HEK293T (cell line): Measurements from ENCODE around the gene FUNDC2.

Source experiments
- CTCF ChIA-PET: fragments of 350-600 bp; formaldehyde crosslinking; extraction: SDS; loops from one replicate; lab custom pipeline; 2021; ENCODE audit warnings: antibody characterized with exemption, inconsistent platforms; lab: Yijun Ruan, JAX
- POLR2A ChIA-PET: fragments of 350-600 bp; formaldehyde crosslinking; extraction: SDS; loops from one replicate; lab custom pipeline; 2020; ENCODE audit warnings: antibody characterized with exemption, inconsistent platforms; lab: Yijun Ruan, JAX
- DNase-seq: peaks from one replicate; pipeline ENCODE4 v3.0.0; 2012; ENCODE audit warnings: mixed read lengths; ENCODE audit errors: extremely low spot score
- ARNT ChIP-seq: fragments of 450-650 bp; IDR thresholded peaks from 2 replicates; pipeline ENCODE4 v1.6.1; 2017; ENCODE audit warnings: mild to moderate bottlenecking
- BHLHE40 ChIP-seq: fragments of 450-650 bp; IDR thresholded peaks from 2 replicates; pipeline ENCODE4 v1.6.1; 2016; ENCODE audit warnings: mild to moderate bottlenecking, moderate library complexity, borderline replicate concordance
- CTBP1 ChIP-seq: fragments of 450-650 bp; IDR thresholded peaks from 2 replicates; pipeline ENCODE4 v1.6.1; 2016; ENCODE audit warnings: borderline replicate concordance
- ELF4 ChIP-seq: fragments of 450-650 bp; IDR thresholded peaks from 2 replicates; pipeline ENCODE4 v1.6.1; 2017; ENCODE audit warnings: antibody characterized with exemption
- FOXA1 ChIP-seq: fragments of 450-650 bp; IDR thresholded peaks from 2 replicates; pipeline ENCODE4 v1.6.1; 2016; ENCODE audit warnings: mild to moderate bottlenecking
- FOXK2 ChIP-seq: fragments of 450-650 bp; IDR thresholded peaks from 2 replicates; pipeline ENCODE4 v1.6.1; 2016; ENCODE audit warnings: mild to moderate bottlenecking
- FOXM1 ChIP-seq: fragments of 450-650 bp; IDR thresholded peaks from 2 replicates; pipeline ENCODE4 v1.6.1; 2017; ENCODE audit warnings: mild to moderate bottlenecking, borderline replicate concordance
- HDGF ChIP-seq: fragments of 450-650 bp; IDR thresholded peaks from 2 replicates; pipeline ENCODE4 v1.6.1; 2017; ENCODE audit warnings: antibody characterized with exemption, borderline replicate concordance
- L3MBTL2 ChIP-seq: fragments of 450-650 bp; conservative IDR thresholded peaks from 2 replicates; pipeline ENCODE4 v1.6.1; 2016; ENCODE audit warnings: mild to moderate bottlenecking
- LEF1 ChIP-seq: fragments of 450-650 bp; IDR thresholded peaks from 2 replicates; pipeline ENCODE4 v1.6.1; 2017; ENCODE audit warnings: mild to moderate bottlenecking, borderline replicate concordance
- NFRKB ChIP-seq: fragments of 450-650 bp; IDR thresholded peaks from 2 replicates; pipeline ENCODE4 v1.6.1; 2016; ENCODE audit warnings: mild to moderate bottlenecking, moderate library complexity
- SP1 ChIP-seq: fragments of 450-650 bp; IDR thresholded peaks from 2 replicates; pipeline ENCODE4 v1.6.1; 2017
- SUZ12 ChIP-seq: fragments of 450-650 bp; IDR thresholded peaks from 2 replicates; pipeline ENCODE4 v1.6.1; 2016; ENCODE audit warnings: mild to moderate bottlenecking
- TARDBP ChIP-seq: fragments of 450-650 bp; IDR thresholded peaks from 2 replicates; pipeline ENCODE4 v1.6.1; 2016
- ZNF384 ChIP-seq: fragments of 450-650 bp; IDR thresholded peaks from 2 replicates; pipeline ENCODE4 v1.6.1; 2016
- TF ChIP-seq, protein P1 (sequence below): fragments of 450-650 bp; IDR thresholded peaks from 2 replicates; pipeline ENCODE4 v1.6.1; 2016

Gene FUNDC2

GRCh38 chrX:154986826-154987575 is 39.6 kb upstream of the FUNDC2 start:
- no peak for DNase-seq
- ChIA-PET POLR2A (interaction anchor here (0.7 kb wide), 1 partner anchor 40 kb away, joined by 3 read pairs; the partner anchor contains the start of gene FUNDC2), CTCF (no interaction called here)
- no peak for TF ChIP-seq CTBP1
- no peak for TF ChIP-seq NFRKB
- TF ChIP-seq ARNT, result no peak
- TF ChIP-seq LEF1, result no peak
- no peak for TF ChIP-seq FOXM1
- TF ChIP-seq FOXK2, result no peak
- no peak for TF ChIP-seq FOXA1
- TF ChIP-seq ELF4, result no peak
- TF ChIP-seq ZNF384, result no peak
- TF ChIP-seq SP1, result no peak
- no peak for TF ChIP-seq SUZ12
- no peak for TF ChIP-seq L3MBTL2
- no peak for TF ChIP-seq HDGF
- TF ChIP-seq BHLHE40, result no peak
- TF ChIP-seq TARDBP, result no peak

- TF ChIP-seq FOXA1 (no peak), SP1 (no peak)
- no peak for DNase-seq
- ChIA-PET CTCF (no interaction called here), POLR2A (interaction anchor here (0.7 kb wide), 1 partner anchor 39 kb away, joined by 3 read pairs; the partner anchor contains the start of gene FUNDC2)
Measured at GRCh38 chrX:154987940-154988339, 38.7 kb upstream of the FUNDC2 start.

GRCh38 chrX:154988719-154989118 is 37.9 kb upstream of the FUNDC2 start:
- ChIA-PET POLR2A (no interaction called here), CTCF (no interaction called here)
- no peak for DNase-seq
- TF ChIP-seq BHLHE40, result no peak
- no peak for TF ChIP-seq FOXM1
- TF ChIP-seq FOXK2, result no peak
- no peak for TF ChIP-seq SP1
- TF ChIP-seq L3MBTL2, result no peak
- TF ChIP-seq, protein P1, sequence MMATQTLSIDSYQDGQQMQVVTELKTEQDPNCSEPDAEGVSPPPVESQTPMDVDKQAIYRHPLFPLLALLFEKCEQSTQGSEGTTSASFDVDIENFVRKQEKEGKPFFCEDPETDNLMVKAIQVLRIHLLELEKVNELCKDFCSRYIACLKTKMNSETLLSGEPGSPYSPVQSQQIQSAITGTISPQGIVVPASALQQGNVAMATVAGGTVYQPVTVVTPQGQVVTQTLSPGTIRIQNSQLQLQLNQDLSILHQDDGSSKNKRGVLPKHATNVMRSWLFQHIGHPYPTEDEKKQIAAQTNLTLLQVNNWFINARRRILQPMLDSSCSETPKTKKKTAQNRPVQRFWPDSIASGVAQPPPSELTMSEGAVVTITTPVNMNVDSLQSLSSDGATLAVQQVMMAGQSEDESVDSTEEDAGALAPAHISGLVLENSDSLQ, result no peak
- TF ChIP-seq TARDBP, result no peak
- no peak for TF ChIP-seq SUZ12
- no peak for TF ChIP-seq NFRKB
- no peak for TF ChIP-seq ZNF384
- no peak for TF ChIP-seq CTBP1
- no peak for TF ChIP-seq HDGF
- TF ChIP-seq ELF4, result no peak
- no peak for TF ChIP-seq LEF1
- no peak for TF ChIP-seq ARNT
- no peak for TF ChIP-seq FOXA1

GRCh38 chrX:154990496-154990895 is 36.1 kb upstream of the FUNDC2 start:
- ChIA-PET POLR2A (no interaction called here), CTCF (interaction anchor here (0.6 kb wide), 1 partner anchor 67 kb away, joined by 4 read pairs; no protein-coding TSS in a partner anchor)
- TF ChIP-seq HDGF, result no peak
- DNase-seq, result no peak

DNA sequence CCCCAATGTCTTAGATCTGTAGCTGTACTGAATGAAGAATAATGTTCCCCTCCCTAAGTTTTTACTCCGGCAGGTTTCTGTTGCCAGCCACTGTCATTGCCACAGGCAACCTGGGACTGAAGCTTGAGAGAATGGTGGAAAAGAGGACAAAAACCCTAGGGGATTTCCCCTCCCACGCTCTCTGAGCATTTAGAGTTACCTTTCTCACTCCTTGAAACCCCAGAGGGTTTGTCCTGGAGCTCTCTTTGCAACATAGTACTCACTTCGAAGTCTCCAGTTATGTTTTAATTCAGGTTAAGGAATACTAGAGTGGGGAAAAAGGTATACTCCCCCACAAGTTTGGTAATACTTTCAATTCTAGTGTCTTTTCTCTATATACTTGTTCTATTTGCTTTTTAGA is 35.6 kb upstream of the FUNDC2 start:
- CTCF ChIA-PET, result no interaction called here

DNA sequence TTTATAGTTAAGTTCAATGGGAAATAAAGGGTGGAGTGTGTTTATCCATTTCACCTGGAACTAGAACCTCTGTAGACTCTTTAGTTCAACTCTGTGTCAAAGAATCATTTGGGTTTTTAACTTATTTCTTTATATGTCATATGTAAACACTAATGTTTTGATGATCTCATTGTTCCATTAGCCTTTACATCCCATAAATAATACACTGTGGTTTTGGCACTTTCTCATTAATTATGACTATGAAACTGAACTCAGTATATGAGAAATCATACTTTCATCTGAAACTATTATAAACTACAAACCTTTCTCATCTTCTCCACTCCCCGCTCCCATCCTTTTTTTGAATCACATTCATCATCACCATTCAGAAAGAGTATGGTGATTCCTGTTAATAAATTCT is 35.2 kb upstream of the FUNDC2 start:
- DNase-seq, result no peak
- ChIA-PET POLR2A (no interaction called here), CTCF (no interaction called here)
- TF ChIP-seq HDGF, result no peak
- TF ChIP-seq CTBP1, result no peak
- TF ChIP-seq FOXM1, result no peak
- TF ChIP-seq ZNF384, result no peak
- TF ChIP-seq NFRKB, result no peak
- no peak for TF ChIP-seq FOXK2

More for the DNA sequence above, 35.6 kb upstream of the FUNDC2 start:
- POLR2A ChIA-PET, result no interaction called here
- TF ChIP-seq SUZ12 (no peak), ELF4 (no peak), ZNF384 (no peak), FOXM1 (no peak), ARNT (no peak), TARDBP (no peak), L3MBTL2 (no peak), FOXK2 (no peak), SP1 (no peak)
- TF ChIP-seq, protein P1, result no peak
- DNase-seq, result no peak

DNA sequence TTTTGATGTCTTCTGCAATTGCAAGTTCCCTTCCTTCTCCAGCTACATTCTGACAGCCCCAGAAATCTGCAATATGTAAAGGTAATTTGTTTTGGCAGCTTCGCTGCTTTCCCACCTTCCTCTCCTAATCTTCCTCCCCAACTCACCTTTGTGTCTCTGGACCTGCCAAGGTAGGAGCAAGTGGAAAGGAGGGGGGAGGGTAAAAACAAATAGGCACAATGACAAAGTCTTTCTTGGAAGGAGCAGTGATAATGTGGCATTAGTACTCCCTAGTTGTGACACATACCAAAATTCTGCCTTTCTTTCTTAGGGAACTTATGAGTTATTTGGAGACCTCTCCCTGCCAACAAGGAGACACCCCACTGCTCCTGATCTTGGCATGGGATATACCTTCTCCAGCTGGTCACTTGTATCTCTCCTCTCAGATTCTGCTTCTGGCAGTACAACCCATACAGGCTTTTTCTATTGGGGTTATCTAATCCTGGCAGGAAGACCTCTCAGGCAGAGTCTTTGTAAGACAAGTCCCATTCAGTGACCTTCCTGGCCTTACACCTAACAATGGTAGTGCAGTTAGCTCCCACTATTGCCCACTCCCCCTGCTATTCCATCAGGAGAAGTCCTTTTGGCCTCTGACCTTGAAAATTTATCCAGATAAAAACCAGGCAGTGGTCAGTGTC is 28.3 kb upstream of the FUNDC2 start:
- POLR2A ChIA-PET, result no interaction called here
- CTCF ChIA-PET, result no interaction called here
- TF ChIP-seq TARDBP (no peak), FOXA1 (no peak), SUZ12 (no peak)
- no peak for DNase-seq
